ENCODE measurements around the gene FXN. TPM values are rescaled to one million over a fixed set of nuclear protein-coding genes. Genes with fewer than 3 reads are reported as not detected.

Gene FXN
- polyA plus RNA-seq, 3 donors = 9.1 to 27.3 (median 15.9) TPM

DNA sequence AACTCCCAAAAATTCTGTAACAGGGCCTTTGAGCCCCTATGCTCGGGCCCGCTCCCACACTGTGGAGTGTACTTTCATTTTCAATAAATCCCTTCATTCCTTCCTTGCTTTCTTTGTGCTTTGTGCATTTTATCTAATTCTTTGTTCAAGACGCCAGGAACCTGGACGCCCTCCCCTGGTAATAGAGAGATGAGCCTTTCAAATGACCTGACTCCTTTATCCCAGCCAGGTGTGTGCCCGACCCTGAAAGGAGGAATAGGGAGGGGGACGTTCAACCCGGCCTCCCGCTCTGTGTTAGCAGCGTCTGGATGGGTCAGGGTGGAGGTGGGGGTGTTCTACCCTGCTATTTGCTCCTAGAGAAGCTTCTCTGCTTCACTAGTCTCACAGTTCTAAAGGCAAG lies 53.9 kb downstream of the FXN start:
- intact Hi-C loops (cut with micrococcal nuclease) = no loop called here
- H4K20me1 ChIP-seq (ENCODE audit: insufficient read depth, low read length) = no peaks in the 10 kb centered on the region
- H3K36me3 ChIP-seq (replicated peaks in 1 of 2; ENCODE audit: control insufficient read depth in 1 of 2, insufficient read depth in 2 of 2, low read length in 2 of 2) = no peaks in the 10 kb centered on the region
- H3K9ac ChIP-seq (ENCODE audit: insufficient read depth, low read length, poor library complexity, severe bottlenecking) = no peak overlapping the region
- Mint-ChIP-seq H3K9me3 (peaks cover 0 to 4% (median 0%) of the 10 kb centered on the region in 7 donors), H3K4me1 (no peaks in the 10 kb centered on the region), H3K36me3 (no peaks in the 10 kb centered on the region), H3K27ac (no peak overlapping the region), H3K27me3 (ENCODE audit: low read depth in 3 of 3) (peaks cover 0 to 2% (median 0%) of the 10 kb centered on the region in 3 donors), H3K4me3 (no peak overlapping the region)
- TF ChIP-seq, protein P1, sequence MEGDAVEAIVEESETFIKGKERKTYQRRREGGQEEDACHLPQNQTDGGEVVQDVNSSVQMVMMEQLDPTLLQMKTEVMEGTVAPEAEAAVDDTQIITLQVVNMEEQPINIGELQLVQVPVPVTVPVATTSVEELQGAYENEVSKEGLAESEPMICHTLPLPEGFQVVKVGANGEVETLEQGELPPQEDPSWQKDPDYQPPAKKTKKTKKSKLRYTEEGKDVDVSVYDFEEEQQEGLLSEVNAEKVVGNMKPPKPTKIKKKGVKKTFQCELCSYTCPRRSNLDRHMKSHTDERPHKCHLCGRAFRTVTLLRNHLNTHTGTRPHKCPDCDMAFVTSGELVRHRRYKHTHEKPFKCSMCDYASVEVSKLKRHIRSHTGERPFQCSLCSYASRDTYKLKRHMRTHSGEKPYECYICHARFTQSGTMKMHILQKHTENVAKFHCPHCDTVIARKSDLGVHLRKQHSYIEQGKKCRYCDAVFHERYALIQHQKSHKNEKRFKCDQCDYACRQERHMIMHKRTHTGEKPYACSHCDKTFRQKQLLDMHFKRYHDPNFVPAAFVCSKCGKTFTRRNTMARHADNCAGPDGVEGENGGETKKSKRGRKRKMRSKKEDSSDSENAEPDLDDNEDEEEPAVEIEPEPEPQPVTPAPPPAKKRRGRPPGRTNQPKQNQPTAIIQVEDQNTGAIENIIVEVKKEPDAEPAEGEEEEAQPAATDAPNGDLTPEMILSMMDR (IDR thresholded peaks at IDR 0.05) = no peak
- 100% methylated on average over 1 of the region's 9 CpGs for WGBS (ENCODE audit: insufficient coverage)
- H3K4me2 ChIP-seq (replicated peaks; ENCODE audit: extremely low read depth, low read length, poor library complexity, severe bottlenecking) = no peak overlapping the region
- no peaks in the 10 kb centered on the region for H3K9me3 ChIP-seq (replicated peaks in 1 of 2; ENCODE audit: control insufficient read depth in 1 of 2, insufficient read depth in 1 of 2, low read length in 2 of 2)
- H2AFZ ChIP-seq (ENCODE audit: insufficient read depth, low read depth, low read length, poor library complexity, severe bottlenecking) = no peak overlapping the region
- no peak overlapping the region for H3K27ac ChIP-seq (ENCODE audit: low read depth in 1 of 2, low read length in 2 of 2)
- H3K4me3 ChIP-seq (replicated peaks in 1 of 3; ENCODE audit: low read depth in 2 of 3, low read length in 3 of 3) = no peak overlapping the region
- DNase-seq = no peak
- no peaks in the 10 kb centered on the region for H3K4me1 ChIP-seq (ENCODE audit: control insufficient read depth in 1 of 2, insufficient read depth in 2 of 2, low read length in 2 of 2)
- H3K27me3 ChIP-seq (ENCODE audit: control insufficient read depth in 2 of 2, insufficient read depth in 2 of 2, low read length in 2 of 2) = no peaks in the 10 kb centered on the region
- H3K79me2 ChIP-seq (ENCODE audit: insufficient read depth, low read length) = no peaks in the 10 kb centered on the region

GRCh38 chr9:69090140-69090750 lies 54.7 kb downstream of the FXN start:
- Histone ChIP-seq H3K4me2 (replicated peaks; ENCODE audit: extremely low read depth, low read length, poor library complexity, severe bottlenecking) (no peak overlapping the region), H3K79me2 (ENCODE audit: insufficient read depth, low read length) (no peaks in the 10 kb centered on the region), H3K27ac (ENCODE audit: low read depth in 1 of 2, low read length in 2 of 2) (no peak overlapping the region), H3K9ac (ENCODE audit: insufficient read depth, low read length, poor library complexity, severe bottlenecking) (no peak overlapping the region), H3K9me3 (replicated peaks in 1 of 2; ENCODE audit: control insufficient read depth in 1 of 2, insufficient read depth in 1 of 2, low read length in 2 of 2) (no peaks in the 10 kb centered on the region), H2AFZ (ENCODE audit: insufficient read depth, low read depth, low read length, poor library complexity, severe bottlenecking) (no peak overlapping the region), H3K4me1 (ENCODE audit: control insufficient read depth in 1 of 2, insufficient read depth in 2 of 2, low read length in 2 of 2) (no peaks in the 10 kb centered on the region), H3K27me3 (ENCODE audit: control insufficient read depth in 2 of 2, insufficient read depth in 2 of 2, low read length in 2 of 2) (no peaks in the 10 kb centered on the region), H3K36me3 (replicated peaks in 1 of 2; ENCODE audit: control insufficient read depth in 1 of 2, insufficient read depth in 2 of 2, low read length in 2 of 2) (no peaks in the 10 kb centered on the region), H4K20me1 (ENCODE audit: insufficient read depth, low read length) (no peaks in the 10 kb centered on the region), H3K4me3 (replicated peaks in 1 of 3; ENCODE audit: low read depth in 2 of 3, low read length in 3 of 3) (no peak overlapping the region)
- intact Hi-C loops (cut with micrococcal nuclease) = no loop called here
- no peak for DNase-seq
- Mint-ChIP-seq H3K36me3 (no peaks in the 10 kb centered on the region), H3K27me3 (ENCODE audit: low read depth in 3 of 3) (peaks cover 0 to 2% (median 0%) of the 10 kb centered on the region in 3 donors), H3K4me3 (no peak overlapping the region), H3K9me3 (peaks cover 0 to 2% (median 0%) of the 10 kb centered on the region in 7 donors), H3K27ac (no peak overlapping the region), H3K4me1 (no peaks in the 10 kb centered on the region)
- WGBS (ENCODE audit: insufficient coverage) = no CpG with 5 or more reads among the region's 4 CpGs
- TF ChIP-seq, protein P1 (IDR thresholded peaks at IDR 0.05) = no peak
